Astrocyte of the cerebellum (primary cell): ENCODE data around the gene IQCE.

Experiments
- DNase-seq: peaks from one replicate; pipeline ENCODE4 v3.0.0-alpha.2; 2011; ENCODE audit warnings: low read depth
- H3K4me3 ChIP-seq: 2 replicates; pipeline ENCODE4 v1.5.1; 2011; ENCODE audit warnings: mild to moderate bottlenecking, low read depth, low read length, moderate library complexity
- CTCF ChIP-seq: IDR thresholded peaks from 2 replicates; pipeline ENCODE4 v1.5.1; 2012; ENCODE audit warnings: low read length, low read depth, moderate library complexity, mild to moderate bottlenecking; ENCODE audit errors: missing control alignments
- in situ Hi-C: cut with HindIII; loops from 2 replicates; pipeline ENCODE4 v1.10.0; 2017; ENCODE audit warnings: low sequenced_read_pairs

The IQCE gene

GRCh38 chr7:2576742-2577491 is 18.1 kb downstream of the IQCE start:
- H3K4me3 ChIP-seq: no peak overlapping the region
- TF ChIP-seq CTCF: no peak
- DNase-seq: no peak
- in situ Hi-C loops: no loop called here

- TF ChIP-seq CTCF: no peak
- DNase-seq: no peak
- in situ Hi-C loops: no loop called here
- H3K4me3 ChIP-seq: no peak overlapping the region
Measured at GRCh38 chr7:2577914-2578680, 19.3 kb downstream of the IQCE start.

- in situ Hi-C loops: no loop called here
Measured at GRCh38 chr7:2580636-2581035, 21.9 kb downstream of the IQCE start.

GRCh38 chr7:2582006-2582735 is 23.4 kb downstream of the IQCE start:
- TF ChIP-seq CTCF: no peak
- in situ Hi-C loops: no loop called here
- no peak overlapping the region for H3K4me3 ChIP-seq
- DNase-seq: no peak

More at GRCh38 chr7:2580636-2581035, 21.9 kb downstream of the IQCE start:
- no peak overlapping the region for H3K4me3 ChIP-seq
- TF ChIP-seq CTCF: no peak
- DNase-seq: no peak

- in situ Hi-C loops: no loop called here
- TF ChIP-seq CTCF: no peak
- H3K4me3 ChIP-seq: no peak overlapping the region
- no peak for DNase-seq
Measured at GRCh38 chr7:2583798-2584580, 25.2 kb downstream of the IQCE start.

GRCh38 chr7:2585446-2585845 is 26.7 kb downstream of the IQCE start:
- no peak for TF ChIP-seq CTCF
- H3K4me3 ChIP-seq: no peak overlapping the region
- DNase-seq: no peak
- in situ Hi-C loops: no loop called here
